ENCODE results near the gene GAB2.

- TF ChIP-seq CTCF (IDR thresholded peaks at IDR 0.05) (no peak), EZH2 (IDR thresholded peaks at IDR 0.05; ENCODE audit: borderline replicate concordance, insufficient read depth, low read depth, low read length, poor library complexity, severe bottlenecking) (no peak)
Observed at GRCh38 chr11:78425399-78426070, 7.9 kb upstream of the GAB2 start.
